ENCODE data around the gene KRT73. TPM values are rescaled to one million over a fixed set of nuclear protein-coding genes. Genes with fewer than 3 reads are reported as not detected.

KRT73 gene
- total RNA-seq, 2 donors from 2014 or later: not detected

GRCh38 chr12:52631676-52632459, 13.5 kb upstream of the KRT73 start:
- H3K4me1 Mint-ChIP-seq: peaks cover 4% of the 10 kb centered on the region

GRCh38 chr12:52631264-52631663, 12.9 kb upstream of the KRT73 start:
- Mint-ChIP-seq H3K27ac (no peak overlapping the region), H3K27me3 (ENCODE audit: insufficient read depth) (peaks cover 54% of the 10 kb centered on the region), H3K9me3 (no peaks in the 10 kb centered on the region), H3K36me3 (ENCODE audit: low read depth) (no peaks in the 10 kb centered on the region), H3K4me1 (no peaks in the 10 kb centered on the region), H3K4me3 (no peak overlapping the region)
- Histone ChIP-seq H3K4me3 (ENCODE audit: low read length) (no peak overlapping the region), H3K9ac (ENCODE audit: extremely low read depth, low read length, poor library complexity, severe bottlenecking) (no peak overlapping the region), H3K36me3 (ENCODE audit: control insufficient read depth, insufficient read depth, low read length) (no peaks in the 10 kb centered on the region), H3K9me3 (ENCODE audit: control insufficient read depth, low read length) (no peaks in the 10 kb centered on the region), H3K27ac (ENCODE audit: low read depth, low read length) (no peak overlapping the region), H3K27me3 (ENCODE audit: control insufficient read depth, insufficient read depth, low read length, poor library complexity, severe bottlenecking) (peaks cover 32% of the 10 kb centered on the region), H3K4me1 (ENCODE audit: control insufficient read depth, insufficient read depth, low read length) (no peaks in the 10 kb centered on the region)
- TF ChIP-seq CTCF (conservative IDR thresholded peaks at IDR 0.05): no peak
- WGBS, 2 experiments (ENCODE audit: insufficient coverage in 1 of 2, insufficient read length in 1 of 2): 68 to 69% methylated on average over 4 of the region's 4 CpGs
- DNase-seq: peak; percentile 43

More at GRCh38 chr12:52631676-52632459, 13.5 kb upstream of the KRT73 start:
- H3K9me3 ChIP-seq (ENCODE audit: control insufficient read depth, low read length): no peaks in the 10 kb centered on the region
- Mint-ChIP-seq H3K27me3 (ENCODE audit: insufficient read depth) (peaks cover 48% of the 10 kb centered on the region), H3K9me3 (no peaks in the 10 kb centered on the region), H3K27ac (no peak overlapping the region), H3K36me3 (ENCODE audit: low read depth) (no peaks in the 10 kb centered on the region), H3K4me3 (no peak overlapping the region)
- H3K27me3 ChIP-seq (ENCODE audit: control insufficient read depth, insufficient read depth, low read length, poor library complexity, severe bottlenecking): peaks cover 32% of the 10 kb centered on the region
- H3K9ac ChIP-seq (ENCODE audit: extremely low read depth, low read length, poor library complexity, severe bottlenecking): no peak overlapping the region
- 85 to 93% methylated on average over 3 to 6 of the region's 6 CpGs for WGBS, 2 experiments (ENCODE audit: insufficient coverage in 1 of 2, insufficient read length in 1 of 2)
- H3K27ac ChIP-seq (ENCODE audit: low read depth, low read length): no peak overlapping the region
- no peaks in the 10 kb centered on the region for H3K36me3 ChIP-seq (ENCODE audit: control insufficient read depth, insufficient read depth, low read length)
- DNase-seq: peak; percentile 38
- H3K4me3 ChIP-seq (ENCODE audit: low read length): no peak overlapping the region
- TF ChIP-seq CTCF (conservative IDR thresholded peaks at IDR 0.05): no peak
- no peaks in the 10 kb centered on the region for H3K4me1 ChIP-seq (ENCODE audit: control insufficient read depth, insufficient read depth, low read length)

GRCh38 chr12:52630599-52631200, 12.3 kb upstream of the KRT73 start:
- Mint-ChIP-seq H3K4me3 (no peak overlapping the region), H3K27me3 (ENCODE audit: insufficient read depth) (peaks cover 59% of the 10 kb centered on the region), H3K9me3 (no peaks in the 10 kb centered on the region), H3K36me3 (ENCODE audit: low read depth) (no peaks in the 10 kb centered on the region), H3K27ac (no peak overlapping the region), H3K4me1 (no peaks in the 10 kb centered on the region)
- Histone ChIP-seq H3K4me3 (ENCODE audit: low read length) (no peak overlapping the region), H3K9ac (ENCODE audit: extremely low read depth, low read length, poor library complexity, severe bottlenecking) (no peak overlapping the region), H3K4me1 (ENCODE audit: control insufficient read depth, insufficient read depth, low read length) (no peaks in the 10 kb centered on the region), H3K27ac (ENCODE audit: low read depth, low read length) (no peak overlapping the region), H3K9me3 (ENCODE audit: control insufficient read depth, low read length) (no peaks in the 10 kb centered on the region), H3K27me3 (ENCODE audit: control insufficient read depth, insufficient read depth, low read length, poor library complexity, severe bottlenecking) (peaks cover 34% of the 10 kb centered on the region), H3K36me3 (ENCODE audit: control insufficient read depth, insufficient read depth, low read length) (no peaks in the 10 kb centered on the region)
- DNase-seq: peak; percentile 23
- TF ChIP-seq CTCF (conservative IDR thresholded peaks at IDR 0.05): no peak
- 75 to 92% methylated on average over 1 to 3 of the region's 4 CpGs for WGBS, 2 experiments (ENCODE audit: insufficient coverage in 1 of 2, insufficient read length in 1 of 2)

All from endodermal cell (in vitro differentiated cells).